ENCODE data around the gene GRAMD1A.

The GRAMD1A gene

DNA sequence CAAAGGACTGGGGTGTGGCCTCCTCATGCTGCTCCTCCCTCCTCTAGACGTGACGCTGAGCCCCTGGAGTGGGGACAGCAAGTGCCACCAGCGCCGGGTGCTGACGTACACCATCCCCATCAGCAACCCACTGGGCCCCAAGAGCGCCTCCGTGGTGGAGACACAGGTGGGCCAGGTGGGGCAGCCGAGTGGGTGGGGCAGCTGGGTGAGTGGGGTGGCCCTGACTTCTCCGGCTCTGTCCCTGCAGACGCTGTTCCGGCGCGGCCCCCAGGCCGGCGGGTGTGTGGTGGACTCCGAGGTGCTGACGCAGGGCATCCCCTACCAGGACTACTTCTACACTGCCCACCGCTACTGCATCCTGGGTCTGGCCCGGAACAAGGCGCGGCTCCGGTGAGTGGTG is 19.0 kb downstream of the GRAMD1A start:
- ChIA-PET POLR2A (no interaction called here), CTCF (no interaction called here)
- TF ChIP-seq, protein P1, sequence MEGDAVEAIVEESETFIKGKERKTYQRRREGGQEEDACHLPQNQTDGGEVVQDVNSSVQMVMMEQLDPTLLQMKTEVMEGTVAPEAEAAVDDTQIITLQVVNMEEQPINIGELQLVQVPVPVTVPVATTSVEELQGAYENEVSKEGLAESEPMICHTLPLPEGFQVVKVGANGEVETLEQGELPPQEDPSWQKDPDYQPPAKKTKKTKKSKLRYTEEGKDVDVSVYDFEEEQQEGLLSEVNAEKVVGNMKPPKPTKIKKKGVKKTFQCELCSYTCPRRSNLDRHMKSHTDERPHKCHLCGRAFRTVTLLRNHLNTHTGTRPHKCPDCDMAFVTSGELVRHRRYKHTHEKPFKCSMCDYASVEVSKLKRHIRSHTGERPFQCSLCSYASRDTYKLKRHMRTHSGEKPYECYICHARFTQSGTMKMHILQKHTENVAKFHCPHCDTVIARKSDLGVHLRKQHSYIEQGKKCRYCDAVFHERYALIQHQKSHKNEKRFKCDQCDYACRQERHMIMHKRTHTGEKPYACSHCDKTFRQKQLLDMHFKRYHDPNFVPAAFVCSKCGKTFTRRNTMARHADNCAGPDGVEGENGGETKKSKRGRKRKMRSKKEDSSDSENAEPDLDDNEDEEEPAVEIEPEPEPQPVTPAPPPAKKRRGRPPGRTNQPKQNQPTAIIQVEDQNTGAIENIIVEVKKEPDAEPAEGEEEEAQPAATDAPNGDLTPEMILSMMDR (IDR thresholded peaks at IDR 0.05; ENCODE audit: control extremely low read depth, extremely low read depth, low read depth, missing control alignments) = no peak
- no peak for DNase-seq (ENCODE audit: extremely low spot score)

DNA sequence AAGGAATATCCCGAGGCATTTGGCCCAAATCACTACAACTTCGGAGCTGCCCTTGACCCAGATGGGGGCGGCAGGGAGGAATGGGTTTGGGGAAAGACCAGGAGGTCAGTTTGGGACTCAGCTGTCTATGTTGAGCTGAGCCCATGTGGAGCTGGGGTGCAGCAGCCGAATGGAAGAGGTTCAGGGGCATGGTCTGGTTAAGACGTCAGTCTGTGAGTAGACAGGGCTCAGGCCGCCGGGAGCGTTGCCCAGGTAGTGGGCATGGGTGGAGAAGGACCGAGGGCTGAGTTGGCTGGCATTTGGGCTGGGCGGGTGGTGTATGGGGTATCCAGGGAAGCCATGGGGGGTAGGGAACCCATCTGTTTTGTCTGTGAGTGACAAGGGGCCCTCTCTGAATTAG is 20.9 kb downstream of the GRAMD1A start:
- no peak for DNase-seq (ENCODE audit: extremely low spot score)
- TF ChIP-seq, protein P1 (IDR thresholded peaks at IDR 0.05; ENCODE audit: control extremely low read depth, extremely low read depth, low read depth, missing control alignments) = no peak
- CTCF ChIA-PET = interaction anchor here (1.7 kb wide), 1 partner anchor 23 kb away, joined by 5 read pairs; no protein-coding TSS in a partner anchor
- POLR2A ChIA-PET = no interaction called here

DNA sequence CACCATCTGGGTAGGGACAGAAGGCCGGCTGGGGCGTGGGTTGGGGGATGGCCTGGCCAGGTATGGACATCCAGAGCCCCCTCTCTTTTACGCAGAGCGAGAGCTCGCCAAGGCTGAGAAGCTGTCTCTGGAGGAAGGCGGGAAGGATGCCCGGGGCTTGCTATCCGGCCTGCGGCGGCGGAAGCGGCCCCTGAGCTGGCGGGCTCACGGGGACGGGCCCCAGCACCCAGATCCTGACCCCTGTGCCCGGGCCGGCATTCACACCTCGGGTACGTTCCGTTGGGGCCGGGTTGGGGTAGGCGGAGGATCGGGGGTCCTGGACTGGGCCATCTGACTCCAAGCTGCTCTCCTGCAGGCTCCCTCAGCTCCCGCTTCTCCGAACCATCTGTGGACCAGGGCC is 21.5 kb downstream of the GRAMD1A start:
- CTCF ChIA-PET = interaction anchor here (0.8 to 1.7 kb wide), 2 partner anchors 23 to 115 kb away, joined by 3 to 5 read pairs; no protein-coding TSS in a partner anchor
- POLR2A ChIA-PET = no interaction called here
- DNase-seq (ENCODE audit: extremely low spot score) = no peak
- TF ChIP-seq, protein P1 (IDR thresholded peaks at IDR 0.05; ENCODE audit: control extremely low read depth, extremely low read depth, low read depth, missing control alignments) = no peak

DNA sequence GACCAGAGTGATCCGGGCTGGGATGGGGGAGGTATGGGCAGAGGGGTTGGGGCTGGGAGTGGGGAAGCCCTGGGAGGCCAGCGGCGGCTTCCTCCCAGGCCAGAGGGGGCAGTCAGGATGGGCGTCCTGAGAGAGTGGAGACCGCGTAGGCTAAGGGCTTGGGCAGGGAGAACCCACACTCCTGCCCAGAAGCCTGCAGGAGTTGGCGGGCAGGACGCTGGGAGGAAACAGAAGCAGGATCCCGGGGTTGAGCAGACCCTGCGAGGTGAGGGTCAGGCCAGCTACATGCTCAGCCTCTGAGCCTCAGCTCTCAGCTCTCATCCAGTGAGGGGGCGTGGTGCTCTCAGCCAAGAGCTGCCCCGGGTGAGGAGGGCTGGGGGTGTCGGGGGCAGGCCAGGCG is 22.3 kb downstream of the GRAMD1A start:
- ChIA-PET CTCF (interaction anchor here (1.7 kb wide), 1 partner anchor 22 kb away, joined by 5 read pairs; no protein-coding TSS in a partner anchor), POLR2A (no interaction called here)
- no peak for DNase-seq (ENCODE audit: extremely low spot score)
- TF ChIP-seq, protein P1 (IDR thresholded peaks at IDR 0.05; ENCODE audit: control extremely low read depth, extremely low read depth, low read depth, missing control alignments) = no peak

DNA sequence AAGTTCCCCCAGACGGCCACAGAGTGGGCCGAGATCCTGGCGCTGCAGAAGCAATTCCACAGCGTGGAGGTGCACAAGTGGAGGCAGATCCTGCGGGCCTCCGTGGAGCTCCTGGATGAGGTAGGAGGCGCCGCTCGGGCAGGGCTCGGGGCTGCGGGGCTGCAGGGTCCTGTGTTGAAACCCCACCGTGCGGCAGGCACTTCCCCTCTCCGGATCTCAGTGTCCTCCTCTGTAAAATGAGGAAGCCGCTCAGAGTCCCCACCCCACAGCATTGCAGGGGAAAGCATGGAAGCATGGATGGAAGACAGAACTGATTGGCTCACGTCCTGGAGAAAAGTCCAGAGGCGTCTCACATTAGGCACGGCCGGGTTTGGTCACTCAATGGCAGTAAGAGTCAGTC is 23.3 kb downstream of the GRAMD1A start:
- TF ChIP-seq, protein P1 (IDR thresholded peaks at IDR 0.05; ENCODE audit: control extremely low read depth, extremely low read depth, low read depth, missing control alignments) = no peak
- ChIA-PET CTCF (no interaction called here), POLR2A (no interaction called here)
- no peak for DNase-seq (ENCODE audit: extremely low spot score)

DNA sequence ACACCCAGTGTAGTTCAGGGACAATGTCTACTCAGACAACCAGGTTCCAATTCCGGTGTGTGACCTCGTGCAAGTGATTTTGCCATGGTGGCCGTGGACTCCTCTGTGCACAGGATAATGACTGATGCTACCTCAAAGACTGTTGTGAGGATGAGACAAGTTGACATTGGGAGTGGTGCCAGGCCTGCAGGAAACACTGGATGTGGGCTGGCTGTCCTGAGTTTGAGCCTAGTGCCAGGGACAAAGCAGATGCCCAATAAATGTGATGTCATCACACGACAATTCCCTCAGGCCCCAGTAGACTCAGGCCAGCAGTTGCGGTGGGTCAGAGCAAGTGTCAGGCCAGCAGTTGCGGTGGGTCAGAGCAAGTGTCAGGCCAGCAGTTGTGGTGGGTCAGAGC is 24.0 kb downstream of the GRAMD1A start:
- TF ChIP-seq, protein P1 (IDR thresholded peaks at IDR 0.05; ENCODE audit: control extremely low read depth, extremely low read depth, low read depth, missing control alignments) = no peak
- ChIA-PET POLR2A (no interaction called here), CTCF (interaction anchor here (1.2 kb wide), 1 partner anchor 31 kb away, joined by 4 read pairs; no protein-coding TSS in a partner anchor)
- DNase-seq (ENCODE audit: extremely low spot score) = no peak

DNA sequence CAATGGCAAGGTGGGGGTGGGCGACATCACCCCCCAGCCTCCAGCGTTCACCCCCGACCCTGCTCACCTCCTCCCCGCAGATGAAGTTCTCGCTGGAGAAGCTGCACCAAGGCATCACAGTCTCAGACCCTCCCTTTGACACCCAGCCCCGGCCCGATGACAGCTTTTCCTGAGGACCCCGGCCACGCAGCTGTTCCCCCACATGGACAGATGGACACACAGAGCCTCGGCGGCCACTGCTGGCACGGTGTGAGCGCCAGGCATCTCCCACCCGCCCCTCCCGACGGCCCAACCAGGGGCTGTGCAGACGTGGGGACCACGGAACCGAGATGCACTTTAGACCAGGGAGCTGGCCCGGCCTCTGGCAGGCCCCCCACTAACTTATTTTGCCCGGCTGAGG is 25.8 kb downstream of the GRAMD1A start:
- ChIA-PET CTCF (interaction anchor here (1.1 to 3.3 kb wide), 3 partner anchors 12 to 41 kb away, joined by 4 to 14 read pairs (median 9); no protein-coding TSS in a partner anchor), POLR2A (no interaction called here)
- no peak for DNase-seq (ENCODE audit: extremely low spot score)
- TF ChIP-seq, protein P1 (IDR thresholded peaks at IDR 0.05; ENCODE audit: control extremely low read depth, extremely low read depth, low read depth, missing control alignments) = no peak
